Natural killer cell (primary cell): ENCODE measurements around the gene SYMPK. TPM values are rescaled to one million over a fixed set of nuclear protein-coding genes. Genes with fewer than 3 reads are reported as not detected.

Experiments
- ATAC-seq, 3 donors: fragments of 150-1000 bp in 2 of 3; fragments of 200-7000 bp in 1 of 3; cut with Tn5 transposase; 1 replicate in 1 of 3; 2 replicates in 2 of 3; pipeline ENCODE4 v1.10.0; 2021; ENCODE audit warnings: mild to moderate bottlenecking in 2 of 3, moderate library complexity in 2 of 3
- DNase-seq, 2 donors: peaks; one replicate each; pipeline versions ENCODE4 v3.0.0 to v3.0.0-alpha.2; 2013 to 2021; ENCODE audit warnings: mixed read lengths in 1 of 2
- H3K27ac ChIP-seq: one replicate; pipeline ENCODE4 v1.5.1; 2013; ENCODE audit warnings: mild to moderate bottlenecking, low read length
- H3K27me3 ChIP-seq: one replicate; pipeline ENCODE4 v1.6.1; 2013; ENCODE audit warnings: low read length; ENCODE audit not compliant: control insufficient read depth, insufficient read depth
- H3K36me3 ChIP-seq: one replicate; pipeline ENCODE4 v1.6.1; 2013; ENCODE audit warnings: low read length; ENCODE audit not compliant: control insufficient read depth, insufficient read depth
- H3K4me1 ChIP-seq: one replicate; pipeline ENCODE4 v1.6.1; 2013; ENCODE audit warnings: low read length; ENCODE audit not compliant: control insufficient read depth, insufficient read depth
- H3K4me3 ChIP-seq: one replicate; pipeline ENCODE4 v1.5.1; 2013; ENCODE audit warnings: low read length
- H3K9me3 ChIP-seq: one replicate; pipeline ENCODE4 v1.6.1; 2013; ENCODE audit warnings: low read length; ENCODE audit not compliant: control insufficient read depth, insufficient read depth
- H3K27ac Mint-ChIP-seq, 2 donors: one replicate each; pipeline ENCODE4 v1.8.0; 2022; ENCODE audit warnings: mild to moderate bottlenecking in 2 of 2, mixed read lengths in 2 of 2, moderate library complexity in 1 of 2
- H3K27me3 Mint-ChIP-seq, 2 donors: one replicate each; pipeline ENCODE4 v1.8.0; 2022; ENCODE audit warnings: low read depth in 2 of 2, mixed read lengths in 2 of 2
- H3K36me3 Mint-ChIP-seq: one replicate; pipeline ENCODE4 v1.8.0; 2022; ENCODE audit warnings: mixed read lengths
- H3K4me1 Mint-ChIP-seq, 2 donors: one replicate each; pipeline ENCODE4 v1.8.0; 2022; ENCODE audit warnings: mixed read lengths in 2 of 2
- H3K4me3 Mint-ChIP-seq: one replicate; pipeline ENCODE4 v1.8.0; 2022; ENCODE audit warnings: mild to moderate bottlenecking, moderate library complexity, mixed read lengths
- H3K9me3 Mint-ChIP-seq, 2 donors: one replicate each; pipeline ENCODE4 v1.8.0; 2022; ENCODE audit warnings: mixed read lengths in 2 of 2
- CTCF ChIP-seq: fragments of 200-600 bp; IDR thresholded peaks from one replicate; pipeline ENCODE4 v1.8.0; 2022; ENCODE audit warnings: antibody characterized with exemption
- WGBS: methylation state at CpG from one replicate; pipeline ENCODE4 v1.1.7; 2013; ENCODE audit warnings: missing lambda C conversion rate; ENCODE audit not compliant: insufficient coverage; 5-methylcytosine and 5-hydroxymethylcytosine counted together
- intact Hi-C: fragments of 100-400 bp; cut with micrococcal nuclease; formaldehyde crosslinking; loops from one replicate; pipeline ENCODE4 v1.14.2; 2022
- total RNA-seq, 4 donors: library from RNA; stranded (reverse); fragments of 120-200 nt in 1 of 4; gene quantifications; one replicate each; pipeline versions ENCODE4 v1.2.3 to v1.2.4, GENCODE V29; 2013 to 2022

Gene SYMPK
- total RNA-seq, 3 donors from 2014 or later (not counting 1 experiment from before 2014, with no cell fraction given): 86.4 to 94.8 (median 86.7) TPM

GRCh38 chr19:45879971-45880370 lies 17.0 kb upstream of the SYMPK start:
- no peak for TF ChIP-seq CTCF
- intact Hi-C loops: no loop called here
- H3K36me3 ChIP-seq: no peaks in the 10 kb centered on the region
- DNase-seq (no peak), ATAC-seq (no peak)
- no peak overlapping the region for H3K27ac ChIP-seq
- Mint-ChIP-seq H3K9me3 (no peaks in the 10 kb centered on the region), H3K4me3 (no peak overlapping the region), H3K4me1 (peaks cover 6 to 32% of the 10 kb centered on the region in 2 donors), H3K27me3 (peaks cover 0 to 24% of the 10 kb centered on the region in 2 donors), H3K27ac (no peak overlapping the region), H3K36me3 (no peaks in the 10 kb centered on the region)
- no peaks in the 10 kb centered on the region for H3K27me3 ChIP-seq
- peaks cover 37% of the 10 kb centered on the region for H3K4me1 ChIP-seq
- no peaks in the 10 kb centered on the region for H3K9me3 ChIP-seq
- 89% methylated on average over 2 of the region's 2 CpGs for WGBS
- H3K4me3 ChIP-seq: no peak overlapping the region

DNA sequence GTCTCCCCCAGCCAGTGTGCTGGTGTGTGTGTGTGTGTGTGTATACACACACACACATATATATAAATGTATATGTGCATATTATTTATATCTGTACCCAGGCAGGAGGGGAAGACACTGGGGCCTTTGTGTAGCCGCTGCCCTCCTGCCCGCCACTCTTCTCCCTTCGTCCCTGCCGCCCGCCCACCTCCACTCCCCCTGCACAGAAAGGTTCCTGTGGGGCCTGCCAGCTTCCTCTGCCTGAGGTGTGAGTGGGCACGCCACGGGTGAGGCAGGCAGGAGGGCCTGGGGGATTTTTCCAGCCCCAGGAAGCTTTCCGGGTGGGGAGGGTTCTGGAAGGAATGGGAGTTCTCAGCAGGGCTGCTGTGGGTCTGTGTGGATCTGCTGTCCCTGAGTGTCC lies 16.1 kb upstream of the SYMPK start:
- no peaks in the 10 kb centered on the region for H3K36me3 ChIP-seq
- WGBS: 50% methylated on average over 8 of the region's 8 CpGs
- no peak overlapping the region for H3K4me3 ChIP-seq
- intact Hi-C loops: no loop called here
- H3K4me1 ChIP-seq: peaks cover 31% of the 10 kb centered on the region
- H3K27ac ChIP-seq: no peak overlapping the region
- no peaks in the 10 kb centered on the region for H3K27me3 ChIP-seq
- Mint-ChIP-seq H3K36me3 (no peaks in the 10 kb centered on the region), H3K4me1 (peaks cover 6 to 30% of the 10 kb centered on the region in 2 donors), H3K27me3 (peaks cover 0 to 28% of the 10 kb centered on the region in 2 donors), H3K4me3 (no peak overlapping the region), H3K9me3 (no peaks in the 10 kb centered on the region), H3K27ac (peak overlapping the region in 1 of 2 donors; percentile 1)
- DNase-seq (no peak), ATAC-seq (no peak)
- no peak for TF ChIP-seq CTCF
- no peaks in the 10 kb centered on the region for H3K9me3 ChIP-seq

DNA sequence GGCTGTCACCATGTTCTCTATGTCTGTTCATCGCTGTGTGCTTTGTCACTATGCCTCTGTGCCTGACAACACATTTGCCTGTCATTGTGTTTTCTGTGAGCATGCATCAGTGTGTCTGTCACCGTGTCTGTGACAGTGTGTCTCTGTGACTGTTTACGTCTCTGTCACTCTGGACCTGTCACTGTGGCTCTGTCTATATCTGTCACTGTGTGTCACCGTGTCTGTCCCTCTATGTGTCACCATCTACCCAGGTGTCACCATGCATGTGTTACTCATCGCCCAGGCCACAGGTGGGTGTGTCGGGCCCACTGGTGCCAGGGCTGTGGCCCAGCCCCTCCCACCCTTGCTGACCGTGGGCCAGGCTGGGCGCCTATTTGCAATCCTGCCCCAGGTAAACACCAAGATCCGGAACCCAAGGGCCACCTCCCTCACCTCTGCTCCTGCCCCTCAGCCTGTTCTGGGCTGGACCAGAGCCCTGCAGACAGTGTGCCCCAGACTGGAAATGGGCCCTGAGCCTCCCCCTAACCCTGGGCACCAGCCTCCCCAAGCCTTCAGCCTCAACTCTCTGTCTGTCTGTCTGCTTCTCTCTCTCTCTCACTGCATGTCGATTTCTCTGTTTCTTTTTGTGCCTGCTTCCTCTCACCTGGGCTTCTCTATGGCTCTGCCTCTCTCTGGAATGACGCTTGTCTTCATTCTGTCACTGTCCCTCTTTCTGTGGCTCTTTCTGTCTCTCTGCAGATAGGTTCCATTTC lies 15.3 kb upstream of the SYMPK start:
- Histone ChIP-seq H3K27ac (no peak overlapping the region), H3K4me3 (no peak overlapping the region), H3K36me3 (no peaks in the 10 kb centered on the region), H3K27me3 (no peaks in the 10 kb centered on the region), H3K4me1 (peaks cover 23% of the 10 kb centered on the region), H3K9me3 (no peaks in the 10 kb centered on the region)
- Mint-ChIP-seq H3K27ac (peak overlapping the region in 1 of 2 donors; percentile 1), H3K27me3 (peaks cover 0 to 28% of the 10 kb centered on the region in 2 donors), H3K36me3 (no peaks in the 10 kb centered on the region), H3K9me3 (no peaks in the 10 kb centered on the region), H3K4me3 (no peak overlapping the region), H3K4me1 (peaks cover 2 to 23% of the 10 kb centered on the region in 2 donors)
- WGBS: 69% methylated on average over 11 of the region's 11 CpGs
- peak in 2 of 3 donors; percentile 3 to 28 for ATAC-seq
- no peak for DNase-seq
- TF ChIP-seq CTCF: no peak
- intact Hi-C loops: no loop called here
